Stimulated activated CD8-positive, alpha-beta memory T cell treated with anti-CD3 and anti-CD28 coated beads, Interleukin-4, amount 100 ng/mL, for 24 hours (primary cell): ENCODE data around the gene SLF1.
A peak's percentile ranks its signal among the peaks of the same experiment; 100 is the strongest.
"Not testable (repeated sequence)": the region's sequence is repeated elsewhere in the genome, so short reads cannot be mapped to it uniquely, and the experiment has no call there.

Source experiments
- DNase-seq: peaks from one replicate; pipeline ENCODE4 v3.0.0-alpha.2; 2020; ENCODE audit warnings: low read depth

SLF1 gene

GRCh38 chr5:94618493-94619328 lies at the start of gene SLF1, which contains the start of gene KIAA0825:
Gene SLF1, plus strand, starts transcription at chr5:94618669. Its CDS starts 10,142 bp downstream, at chr5:94628811.
Gene KIAA0825, minus strand, starts transcription at chr5:94618604. Its CDS starts 81,478 bp downstream, at chr5:94537126.
- peak; percentile 78 for DNase-seq

- DNase-seq, result no peak
Measured at GRCh38 chr5:94571415-94571814, 47.1 kb upstream of the SLF1 start.

- not testable (repeated sequence) for DNase-seq
Measured at GRCh38 chr5:94573349-94573748, 45.1 kb upstream of the SLF1 start.

- DNase-seq, result no peak
Measured at GRCh38 chr5:94575196-94575595, 43.3 kb upstream of the SLF1 start.

GRCh38 chr5:94577466-94578245 lies 40.8 kb upstream of the SLF1 start:
- no peak for DNase-seq

- no peak for DNase-seq
Measured at GRCh38 chr5:94595281-94595840, 23.1 kb upstream of the SLF1 start.

- no peak for DNase-seq
Measured at GRCh38 chr5:94613583-94613982, 4.9 kb upstream of the SLF1 start.

GRCh38 chr5:94614156-94614805 lies 4.2 kb upstream of the SLF1 start:
- no peak for DNase-seq

GRCh38 chr5:94615862-94616261 lies 2.6 kb upstream of the SLF1 start:
- DNase-seq, result no peak

GRCh38 chr5:94618029-94618492 lies 408 bp upstream of the SLF1 start:
- DNase-seq, result no peak

GRCh38 chr5:94620256-94620655 lies 1.8 kb downstream of the SLF1 start:
- no peak for DNase-seq

GRCh38 chr5:94621763-94622162 lies 3.3 kb downstream of the SLF1 start:
- no peak for DNase-seq

GRCh38 chr5:94623011-94623410 lies 4.5 kb downstream of the SLF1 start:
- no peak for DNase-seq

GRCh38 chr5:94623877-94624276 lies 5.4 kb downstream of the SLF1 start:
- DNase-seq, result no peak

GRCh38 chr5:94627191-94627590 lies 8.7 kb downstream of the SLF1 start:
- no peak for DNase-seq

GRCh38 chr5:94632024-94632423 lies 13.6 kb downstream of the SLF1 start:
- no peak for DNase-seq

- no peak for DNase-seq
Measured at GRCh38 chr5:94640176-94640575, 21.7 kb downstream of the SLF1 start.

GRCh38 chr5:94645053-94645452 lies 26.6 kb downstream of the SLF1 start:
- no peak for DNase-seq

- DNase-seq, result no peak
Measured at GRCh38 chr5:94646758-94647157, 28.3 kb downstream of the SLF1 start.

GRCh38 chr5:94649874-94650273 lies 31.4 kb downstream of the SLF1 start:
- no peak for DNase-seq

- DNase-seq, result no peak
Measured at GRCh38 chr5:94658272-94658671, 39.8 kb downstream of the SLF1 start.

- DNase-seq, result no peak
Measured at GRCh38 chr5:94660506-94660905, 42.0 kb downstream of the SLF1 start.
